Nephron progenitor cell (in vitro differentiated cells): ENCODE measurements around the gene CDKAL1.
A peak's percentile ranks its signal among the peaks of the same experiment; 100 is the strongest.

Experiments used
- DNase-seq: peaks from one replicate; pipeline ENCODE4 v3.0.0; 2021
- H3K27ac Mint-ChIP-seq: 2 replicates; pipeline ENCODE4 v1.8.0; 2021; ENCODE audit warnings: mild to moderate bottlenecking, moderate library complexity, mixed read lengths
- H3K27me3 Mint-ChIP-seq: 2 replicates; pipeline ENCODE4 v1.8.0; 2021; ENCODE audit warnings: mild to moderate bottlenecking, low read depth, mixed read lengths; ENCODE audit not compliant: poor library complexity
- H3K36me3 Mint-ChIP-seq: 2 replicates; pipeline ENCODE4 v1.8.0; 2021; ENCODE audit warnings: low read depth, mixed read lengths
- H3K4me1 Mint-ChIP-seq: 2 replicates; pipeline ENCODE4 v1.8.0; 2021; ENCODE audit warnings: mixed read lengths
- H3K4me3 Mint-ChIP-seq: 2 replicates; pipeline ENCODE4 v1.8.0; 2021; ENCODE audit warnings: mild to moderate bottlenecking, moderate library complexity, mixed read lengths
- H3K9me3 Mint-ChIP-seq: 2 replicates; pipeline ENCODE4 v1.8.0; 2021; ENCODE audit warnings: mild to moderate bottlenecking, moderate library complexity, mixed read lengths
- CTCF ChIP-seq: fragments of 200-600 bp; sonication (generic); IDR thresholded peaks from 2 replicates; pipeline ENCODE4 v1.5.0; 2021; ENCODE audit warnings: antibody characterized with exemption

CDKAL1 gene

GRCh38 chr6:20877008-20877937 is 343.0 kb downstream of the CDKAL1 start:
- Mint-ChIP-seq H3K36me3 (peaks cover 7% of the 10 kb centered on the region), H3K27ac (peak overlapping the region; percentile 94), H3K27me3 (no peaks in the 10 kb centered on the region), H3K4me1 (peaks cover 51% of the 10 kb centered on the region), H3K9me3 (no peaks in the 10 kb centered on the region), H3K4me3 (no peak overlapping the region)
- no peak for DNase-seq
- TF ChIP-seq CTCF, result no peak

GRCh38 chr6:20879121-20879520 is 344.9 kb downstream of the CDKAL1 start:
- H3K4me3 Mint-ChIP-seq, result no peak overlapping the region
- H3K4me1 Mint-ChIP-seq, result peaks cover 45% of the 10 kb centered on the region
- peak overlapping the region; percentile 52 for H3K27ac Mint-ChIP-seq
- no peaks in the 10 kb centered on the region for H3K27me3 Mint-ChIP-seq
- DNase-seq, result no peak
- H3K9me3 Mint-ChIP-seq, result peaks cover 9% of the 10 kb centered on the region
- peaks cover 25% of the 10 kb centered on the region for H3K36me3 Mint-ChIP-seq
- no peak for TF ChIP-seq CTCF

- Mint-ChIP-seq H3K36me3 (peaks cover 29% of the 10 kb centered on the region), H3K9me3 (peaks cover 13% of the 10 kb centered on the region), H3K4me3 (no peak overlapping the region), H3K27ac (peak overlapping the region; percentile 94), H3K27me3 (no peaks in the 10 kb centered on the region), H3K4me1 (peaks cover 44% of the 10 kb centered on the region)
- no peak for DNase-seq
- TF ChIP-seq CTCF, result no peak
Measured at GRCh38 chr6:20879526-20879925, 345.3 kb downstream of the CDKAL1 start.

GRCh38 chr6:20881365-20881764 is 347.1 kb downstream of the CDKAL1 start:
- peaks cover 32% of the 10 kb centered on the region for H3K9me3 Mint-ChIP-seq
- no peaks in the 10 kb centered on the region for H3K27me3 Mint-ChIP-seq
- H3K36me3 Mint-ChIP-seq, result peaks cover 47% of the 10 kb centered on the region
- H3K4me1 Mint-ChIP-seq, result peaks cover 31% of the 10 kb centered on the region
- TF ChIP-seq CTCF, result no peak
- no peak overlapping the region for H3K4me3 Mint-ChIP-seq
- DNase-seq, result no peak
- H3K27ac Mint-ChIP-seq, result no peak overlapping the region

- no peaks in the 10 kb centered on the region for H3K27me3 Mint-ChIP-seq
- no peak overlapping the region for H3K27ac Mint-ChIP-seq
- peaks cover 35% of the 10 kb centered on the region for H3K9me3 Mint-ChIP-seq
- H3K36me3 Mint-ChIP-seq, result peaks cover 52% of the 10 kb centered on the region
- TF ChIP-seq CTCF, result no peak
- no peak overlapping the region for H3K4me3 Mint-ChIP-seq
- no peak for DNase-seq
- H3K4me1 Mint-ChIP-seq, result peaks cover 25% of the 10 kb centered on the region
Measured at GRCh38 chr6:20882014-20882413, 347.8 kb downstream of the CDKAL1 start.

- Mint-ChIP-seq H3K9me3 (peaks cover 53% of the 10 kb centered on the region), H3K27ac (no peak overlapping the region), H3K4me3 (no peak overlapping the region), H3K36me3 (peaks cover 62% of the 10 kb centered on the region), H3K4me1 (no peaks in the 10 kb centered on the region), H3K27me3 (no peaks in the 10 kb centered on the region)
- no peak for DNase-seq
- TF ChIP-seq CTCF, result no peak
Measured at GRCh38 chr6:20885076-20885475, 350.8 kb downstream of the CDKAL1 start.
